ENCODE results near the gene VPS37C. TPM values are rescaled to one million over a fixed set of nuclear protein-coding genes. Genes with fewer than 3 reads are reported as not detected.

The VPS37C gene
- total RNA-seq, 1 experiment from 2014 or later: 24.0 TPM

GRCh38 chr11:61103851-61104423 lies 57.3 kb downstream of the VPS37C start:
- POLR2A ChIA-PET: no interaction called here
- CTCF ChIA-PET: no interaction called here
- no TSS peak for BruUV-seq (replicated peaks)
- DNase-seq (ENCODE audit: low read depth, low spot score): no peak
- intact Hi-C loops (cut with micrococcal nuclease; ENCODE audit: unreplicated experiment): no loop called here
- no peaks in the 10 kb centered on the region for H3K4me1 ChIP-seq (ENCODE audit: control insufficient read depth, insufficient read depth, low read length)
- in situ Hi-C loops (cut with HindIII; ENCODE audit: low pct_unique_long_range_greater_than_20kb, low sequenced_read_pairs): no loop called here
- no peak overlapping the region for H3K4me3 ChIP-seq (ENCODE audit: low read depth in 2 of 2, low read length in 2 of 2)
- H3K27me3 ChIP-seq (ENCODE audit: control insufficient read depth, insufficient read depth, low read length): no peaks in the 10 kb centered on the region
- no peak overlapping the region for H3K27ac ChIP-seq (ENCODE audit: low read length)
- no peaks in the 10 kb centered on the region for H3K9me3 ChIP-seq (ENCODE audit: control insufficient read depth, insufficient read depth, low read depth, low read length)
- no peak for ATAC-seq
- TF ChIP-seq, protein P1, sequence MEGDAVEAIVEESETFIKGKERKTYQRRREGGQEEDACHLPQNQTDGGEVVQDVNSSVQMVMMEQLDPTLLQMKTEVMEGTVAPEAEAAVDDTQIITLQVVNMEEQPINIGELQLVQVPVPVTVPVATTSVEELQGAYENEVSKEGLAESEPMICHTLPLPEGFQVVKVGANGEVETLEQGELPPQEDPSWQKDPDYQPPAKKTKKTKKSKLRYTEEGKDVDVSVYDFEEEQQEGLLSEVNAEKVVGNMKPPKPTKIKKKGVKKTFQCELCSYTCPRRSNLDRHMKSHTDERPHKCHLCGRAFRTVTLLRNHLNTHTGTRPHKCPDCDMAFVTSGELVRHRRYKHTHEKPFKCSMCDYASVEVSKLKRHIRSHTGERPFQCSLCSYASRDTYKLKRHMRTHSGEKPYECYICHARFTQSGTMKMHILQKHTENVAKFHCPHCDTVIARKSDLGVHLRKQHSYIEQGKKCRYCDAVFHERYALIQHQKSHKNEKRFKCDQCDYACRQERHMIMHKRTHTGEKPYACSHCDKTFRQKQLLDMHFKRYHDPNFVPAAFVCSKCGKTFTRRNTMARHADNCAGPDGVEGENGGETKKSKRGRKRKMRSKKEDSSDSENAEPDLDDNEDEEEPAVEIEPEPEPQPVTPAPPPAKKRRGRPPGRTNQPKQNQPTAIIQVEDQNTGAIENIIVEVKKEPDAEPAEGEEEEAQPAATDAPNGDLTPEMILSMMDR (IDR thresholded peaks at IDR 0.05): no peak
- TF ChIP-seq POLR2AphosphoS5 (IDR thresholded peaks at IDR 0.05; ENCODE audit: low read depth, low read length) (no peak), TCF7L2 (IDR thresholded peaks at IDR 0.05; ENCODE audit: low read depth, low read length) (no peak), SIN3A (IDR thresholded peaks at IDR 0.05; ENCODE audit: borderline replicate concordance, insufficient read depth, low read depth, low read length) (no peak), REST (IDR thresholded peaks at IDR 0.05; ENCODE audit: insufficient read depth in 1 of 2, low read depth in 2 of 2, low read length in 1 of 2) (no peak)
- no peaks in the 10 kb centered on the region for H3K36me3 ChIP-seq (ENCODE audit: control insufficient read depth, insufficient read depth, low read length)

- ChIA-PET CTCF (no interaction called here), POLR2A (no interaction called here)
- no peaks in the 10 kb centered on the region for H3K4me1 ChIP-seq (ENCODE audit: control insufficient read depth, insufficient read depth, low read length)
- no peaks in the 10 kb centered on the region for H3K27me3 ChIP-seq (ENCODE audit: control insufficient read depth, insufficient read depth, low read length)
- no peaks in the 10 kb centered on the region for H3K36me3 ChIP-seq (ENCODE audit: control insufficient read depth, insufficient read depth, low read length)
- in situ Hi-C loops (cut with HindIII; ENCODE audit: low pct_unique_long_range_greater_than_20kb, low sequenced_read_pairs): no loop called here
- TF ChIP-seq, protein P1 (IDR thresholded peaks at IDR 0.05): no peak
- TF ChIP-seq TCF7L2 (IDR thresholded peaks at IDR 0.05; ENCODE audit: low read depth, low read length) (no peak), REST (IDR thresholded peaks at IDR 0.05; ENCODE audit: insufficient read depth in 1 of 2, low read depth in 2 of 2, low read length in 1 of 2) (no peak), SIN3A (IDR thresholded peaks at IDR 0.05; ENCODE audit: borderline replicate concordance, insufficient read depth, low read depth, low read length) (no peak), POLR2AphosphoS5 (IDR thresholded peaks at IDR 0.05; ENCODE audit: low read depth, low read length) (no peak)
- H3K4me3 ChIP-seq (ENCODE audit: low read depth in 2 of 2, low read length in 2 of 2): no peak overlapping the region
- BruUV-seq (replicated peaks): no TSS peak
- no peak overlapping the region for H3K27ac ChIP-seq (ENCODE audit: low read length)
- DNase-seq (ENCODE audit: low read depth, low spot score): no peak
- ATAC-seq: no peak
- no peaks in the 10 kb centered on the region for H3K9me3 ChIP-seq (ENCODE audit: control insufficient read depth, insufficient read depth, low read depth, low read length)
- intact Hi-C loops (cut with micrococcal nuclease; ENCODE audit: unreplicated experiment): no loop called here
Measured at GRCh38 chr11:61102667-61103571, 58.3 kb downstream of the VPS37C start.
